Keratinocyte (primary cell): ENCODE data around the gene GOLIM4. TPM values are rescaled to one million over a fixed set of nuclear protein-coding genes. Genes with fewer than 3 reads are reported as not detected.

Experiments used
- DNase-seq: peaks from one replicate; pipeline ENCODE4 v3.0.0-alpha.2; 2011; ENCODE audit warnings: low read depth, missing footprints, low spot score
- FAIRE-seq: peaks from 2 replicates; lab custom pipeline; 2011; peaks lifted over from hg19 to GRCh38; lab: Jason Lieb, UNC
- H2AFZ ChIP-seq: 2 replicates; pipeline ENCODE4 v1.6.0; 2012; ENCODE audit warnings: low read length, control low read depth, inconsistent platforms; ENCODE audit not compliant: control insufficient read depth
- H3K27ac ChIP-seq: 2 replicates; pipeline ENCODE4 v1.5.1; 2011; ENCODE audit warnings: low read length; ENCODE audit not compliant: control insufficient read depth, insufficient read depth
- H3K27me3 ChIP-seq: 3 replicates; pipeline ENCODE4 v1.6.0; 2011; ENCODE audit warnings: low read length; ENCODE audit not compliant: control insufficient read depth, insufficient read depth; ENCODE audit errors: extremely low read depth
- H3K36me3 ChIP-seq, 2 experiments: 2 replicates in 1 of 2; 3 replicates in 1 of 2; pipeline ENCODE4 v1.5.1; 2011; ENCODE audit warnings: low read length in 2 of 2, mild to moderate bottlenecking in 1 of 2; ENCODE audit not compliant: control insufficient read depth in 2 of 2, insufficient read depth in 2 of 2; ENCODE audit errors: extremely low read depth in 1 of 2
- H3K4me1 ChIP-seq: 3 replicates; pipeline ENCODE4 v1.5.1; 2011; ENCODE audit warnings: low read length; ENCODE audit not compliant: control insufficient read depth, insufficient read depth; ENCODE audit errors: extremely low read depth
- H3K4me2 ChIP-seq: 3 replicates; pipeline ENCODE4 v1.6.0; 2011; ENCODE audit warnings: low read depth, low read length; ENCODE audit not compliant: control insufficient read depth, insufficient read depth; ENCODE audit errors: extremely low read depth
- H3K4me3 ChIP-seq, 3 experiments: fragments of 200-600 bp in 1 of 3; sonication (generic) in 1 of 3; 2 replicates in 2 of 3; 3 replicates in 1 of 3; pipeline ENCODE4 v1.5.1; 2011 to 2016; ENCODE audit warnings: low read length in 3 of 3, mild to moderate bottlenecking in 3 of 3, control low read depth in 2 of 3, inconsistent platforms in 1 of 3, low read depth in 1 of 3, mixed read lengths in 1 of 3, mixed run types in 1 of 3, moderate library complexity in 1 of 3; ENCODE audit not compliant: control insufficient read depth in 2 of 3, insufficient read depth in 2 of 3; ENCODE audit errors: extremely low read depth in 1 of 3
- H3K79me2 ChIP-seq: 2 replicates; pipeline ENCODE4 v1.6.0; 2012; ENCODE audit warnings: low read length; ENCODE audit not compliant: control insufficient read depth, insufficient read depth
- H3K9ac ChIP-seq: 3 replicates; pipeline ENCODE4 v1.6.0; 2011; ENCODE audit warnings: low read length; ENCODE audit not compliant: control insufficient read depth, insufficient read depth; ENCODE audit errors: extremely low read depth
- H3K9me1 ChIP-seq: 3 replicates; pipeline ENCODE4 v1.6.0; 2011; ENCODE audit warnings: low read length; ENCODE audit not compliant: control insufficient read depth, insufficient read depth; ENCODE audit errors: extremely low read depth
- H3K9me3 ChIP-seq: 2 replicates; pipeline ENCODE4 v1.5.1; 2012; ENCODE audit warnings: low read depth, low read length; ENCODE audit not compliant: control insufficient read depth
- H4K20me1 ChIP-seq: 3 replicates; pipeline ENCODE4 v1.6.0; 2011; ENCODE audit warnings: low read length; ENCODE audit not compliant: control insufficient read depth, insufficient read depth; ENCODE audit errors: extremely low read depth
- EZH2 ChIP-seq: IDR thresholded peaks from one replicate; pipeline ENCODE4 v1.6.1; 2012; ENCODE audit warnings: inconsistent platforms, mild to moderate bottlenecking, low read length, moderate library complexity
- dilution Hi-C: fragments of 300-500 bp; cut with MboI; formaldehyde crosslinking; loops from one replicate; pipeline ENCODE4 v1.7.0; 2020; ENCODE audit warnings: low sequenced_read_pairs; ENCODE audit not compliant: extremely low pct_ligation_motif_present
- polyA plus RNA-seq, 5 experiments: library from polyadenylated mRNA; depleted of rRNA in 3 of 5; stranded (reverse) in 3 of 5; stranded (forward) in 1 of 5; unstranded in 1 of 5; fragments of >200 nt; gene quantifications; 1 replicate in 1 of 5; 2 replicates in 3 of 5; 3 replicates in 1 of 5; pipeline versions ENCODE4 v1.2.1 to v1.2.3, GENCODE V29; 2011 to 2012; ENCODE audit warnings: missing spikeins in 2 of 5, low read depth in 1 of 5, low replicate concordance in 1 of 5
- TF ChIP-seq, protein P1 (sequence below), 3 experiments: IDR thresholded peaks in 1 of 3; conservative IDR thresholded peaks in 1 of 3; optimal IDR thresholded peaks in 1 of 3; 2 replicates in 2 of 3; 3 replicates in 1 of 3; pipeline versions ENCODE3 to v1.5.1; 2011; ENCODE audit warnings: low read length in 3 of 3, mild to moderate bottlenecking in 3 of 3, moderate library complexity in 2 of 3, control low read depth in 1 of 3, inconsistent platforms in 1 of 3; ENCODE audit not compliant: insufficient read depth in 2 of 3; ENCODE audit errors: extremely low read depth in 1 of 3

Gene GOLIM4
- polyA plus RNA-seq, 1 donor (not counting 4 experiments of a cell fraction or from before 2014, with no cell fraction given) = 13.4 TPM

DNA sequence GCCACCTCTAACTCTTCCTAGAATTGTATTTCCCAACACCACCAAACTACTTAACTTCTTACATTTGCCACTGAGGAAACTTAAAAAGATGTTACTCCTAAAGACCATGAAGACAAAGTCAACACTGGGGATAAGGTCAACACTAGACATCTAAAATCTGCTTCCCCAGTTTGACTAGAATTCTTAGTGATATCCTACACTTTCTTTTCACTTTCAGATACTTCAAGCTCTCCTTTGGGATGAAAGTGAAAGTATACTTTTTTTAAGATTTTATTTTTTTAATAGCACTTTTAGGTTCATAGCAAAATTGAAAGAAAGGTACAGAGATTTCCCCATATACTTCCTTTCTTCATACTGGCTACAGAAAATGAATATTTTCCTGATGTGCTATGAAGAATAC, 32.6 kb downstream of the GOLIM4 start:
- Histone ChIP-seq H3K9me3 (no peaks in the 10 kb centered on the region), H4K20me1 (no peaks in the 10 kb centered on the region), H3K4me3 (no peak overlapping the region), H3K27me3 (no peaks in the 10 kb centered on the region), H3K9me1 (no peaks in the 10 kb centered on the region), H3K36me3 (no peaks in the 10 kb centered on the region), H2AFZ (no peak overlapping the region), H3K79me2 (peaks cover 20% of the 10 kb centered on the region), H3K4me2 (no peak overlapping the region), H3K4me1 (no peaks in the 10 kb centered on the region), H3K27ac (no peak overlapping the region), H3K9ac (no peak overlapping the region)
- no peak for TF ChIP-seq EZH2
- TF ChIP-seq, protein P1, sequence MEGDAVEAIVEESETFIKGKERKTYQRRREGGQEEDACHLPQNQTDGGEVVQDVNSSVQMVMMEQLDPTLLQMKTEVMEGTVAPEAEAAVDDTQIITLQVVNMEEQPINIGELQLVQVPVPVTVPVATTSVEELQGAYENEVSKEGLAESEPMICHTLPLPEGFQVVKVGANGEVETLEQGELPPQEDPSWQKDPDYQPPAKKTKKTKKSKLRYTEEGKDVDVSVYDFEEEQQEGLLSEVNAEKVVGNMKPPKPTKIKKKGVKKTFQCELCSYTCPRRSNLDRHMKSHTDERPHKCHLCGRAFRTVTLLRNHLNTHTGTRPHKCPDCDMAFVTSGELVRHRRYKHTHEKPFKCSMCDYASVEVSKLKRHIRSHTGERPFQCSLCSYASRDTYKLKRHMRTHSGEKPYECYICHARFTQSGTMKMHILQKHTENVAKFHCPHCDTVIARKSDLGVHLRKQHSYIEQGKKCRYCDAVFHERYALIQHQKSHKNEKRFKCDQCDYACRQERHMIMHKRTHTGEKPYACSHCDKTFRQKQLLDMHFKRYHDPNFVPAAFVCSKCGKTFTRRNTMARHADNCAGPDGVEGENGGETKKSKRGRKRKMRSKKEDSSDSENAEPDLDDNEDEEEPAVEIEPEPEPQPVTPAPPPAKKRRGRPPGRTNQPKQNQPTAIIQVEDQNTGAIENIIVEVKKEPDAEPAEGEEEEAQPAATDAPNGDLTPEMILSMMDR (optimal IDR thresholded peaks at IDR 0.05 in 1 of 3, IDR thresholded peaks at IDR 0.05 in 1 of 3, conservative IDR thresholded peaks at IDR 0.05 in 1 of 3; ENCODE audit: extremely low read depth in 1 of 3, insufficient read depth in 2 of 3, low read length in 3 of 3) = no peak
- DNase-seq (no peak), FAIRE-seq (no peak)
- dilution Hi-C loops = no loop called here

DNA sequence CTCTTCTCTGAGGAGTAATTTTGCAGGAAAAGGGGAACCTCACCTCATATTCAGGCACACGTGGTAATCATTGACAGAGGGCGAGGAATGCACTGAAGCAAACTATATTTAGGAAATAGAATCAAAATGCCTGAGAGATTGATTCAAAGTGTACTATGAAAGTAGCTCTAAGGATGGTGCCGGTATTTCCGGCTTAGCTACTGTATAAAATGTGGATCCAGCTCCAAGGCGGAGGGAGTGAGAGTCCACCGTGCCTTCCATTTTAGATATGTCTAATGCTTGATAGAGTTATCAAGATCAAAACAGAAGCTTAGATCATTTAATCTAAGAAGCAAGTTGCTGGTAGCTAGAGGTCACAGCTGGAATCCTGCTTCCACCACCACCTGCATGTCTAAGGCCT, 33.0 kb downstream of the GOLIM4 start:
- H3K9me3 ChIP-seq = no peaks in the 10 kb centered on the region
- H3K27ac ChIP-seq = no peak overlapping the region
- no peak for DNase-seq
- no peaks in the 10 kb centered on the region for H4K20me1 ChIP-seq
- FAIRE-seq = no peak
- H3K79me2 ChIP-seq = peaks cover 20% of the 10 kb centered on the region
- no peak overlapping the region for H3K9ac ChIP-seq
- H3K4me1 ChIP-seq = no peaks in the 10 kb centered on the region
- no peaks in the 10 kb centered on the region for H3K9me1 ChIP-seq
- no peak overlapping the region for H2AFZ ChIP-seq
- dilution Hi-C loops = no loop called here
- H3K4me2 ChIP-seq = no peak overlapping the region
- TF ChIP-seq, protein P1 (optimal IDR thresholded peaks at IDR 0.05 in 1 of 3, IDR thresholded peaks at IDR 0.05 in 1 of 3, conservative IDR thresholded peaks at IDR 0.05 in 1 of 3; ENCODE audit: extremely low read depth in 1 of 3, insufficient read depth in 2 of 3, low read length in 3 of 3) = no peak
- TF ChIP-seq EZH2 = no peak
- no peaks in the 10 kb centered on the region for H3K36me3 ChIP-seq
- no peak overlapping the region for H3K4me3 ChIP-seq
- no peaks in the 10 kb centered on the region for H3K27me3 ChIP-seq
